Right atrium auricular region (tissue), 2 donors: Measurements from ENCODE around the gene UNC13A. TPM values are rescaled to one million over a fixed set of nuclear protein-coding genes. Genes with fewer than 3 reads are reported as not detected.

Source experiments
- DNase-seq: peaks from one replicate; pipeline ENCODE4 v3.0.0-alpha.2; 2019; ENCODE audit warnings: low spot score
- H3K27ac ChIP-seq, 2 donors: fragments of 200-600 bp; sonication (generic); 1 replicate in 1 of 2; 2 replicates in 1 of 2; pipeline ENCODE4 v1.5.1; 2016 to 2019
- H3K27me3 ChIP-seq, 2 donors: fragments of 200-600 bp; sonication (generic); one replicate each; pipeline versions ENCODE4 v1.5.1 to v1.6.0; 2017 to 2019
- H3K36me3 ChIP-seq: fragments of 200-600 bp; sonication (generic); one replicate; pipeline ENCODE4 v1.5.1; 2016
- H3K4me1 ChIP-seq, 2 donors: fragments of 200-600 bp; sonication (generic); one replicate each; pipeline versions ENCODE4 v1.5.1 to v1.6.0; 2017 to 2019
- H3K4me3 ChIP-seq, 2 donors: fragments of 200-600 bp; sonication (generic); 1 replicate in 1 of 2; 2 replicates in 1 of 2; pipeline ENCODE4 v1.5.1; 2017 to 2019; ENCODE audit warnings: mild to moderate bottlenecking in 1 of 2, moderate library complexity in 1 of 2
- H3K9me3 ChIP-seq, 2 donors: fragments of 200-600 bp; sonication (generic); one replicate each; pipeline ENCODE4 v1.5.1; 2019
- total RNA-seq, 2 donors: library from RNA; depleted of rRNA; stranded (reverse); fragments of >200 nt; gene quantifications; one replicate each; pipeline ENCODE4 v1.1.0, GENCODE V29; 2016
- TF ChIP-seq, protein P1 (sequence below), 2 donors: fragments of 200-600 bp; sonication (generic); IDR thresholded peaks; one replicate each; pipeline ENCODE4 v1.5.1; 2019; ENCODE audit warnings: antibody characterized with exemption in 2 of 2

UNC13A gene
- total RNA-seq, 2 donors from 2014 or later: 0.08 TPM; not detected in 1

DNA sequence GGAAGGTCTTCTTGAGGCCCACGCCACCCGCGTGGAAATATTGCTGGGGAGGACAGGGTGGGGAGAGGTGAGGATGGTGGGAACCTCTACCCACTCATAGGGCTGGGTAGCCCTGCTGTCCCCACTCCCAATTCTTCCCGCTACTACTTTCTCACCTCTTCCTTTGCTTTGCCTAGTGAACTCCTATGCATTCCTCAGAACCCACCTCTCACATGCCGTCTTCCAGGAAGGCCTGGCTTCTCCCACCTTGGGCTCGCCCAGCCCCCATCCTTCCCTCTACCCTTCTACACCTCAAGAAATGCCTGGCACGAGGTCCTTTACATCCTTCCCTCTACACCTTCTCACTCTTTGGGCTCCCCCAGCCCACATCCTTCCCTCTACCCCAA is 70.4 kb downstream of the UNC13A start:
- Histone ChIP-seq H3K27me3 (no peaks in the 10 kb centered on the region), H3K4me1 (peaks cover 0 to 8% of the 10 kb centered on the region in 2 donors), H3K36me3 (no peaks in the 10 kb centered on the region), H3K27ac (no peak overlapping the region), H3K4me3 (no peak overlapping the region), H3K9me3 (peaks cover 0 to 15% of the 10 kb centered on the region in 2 donors)
- TF ChIP-seq, protein P1, sequence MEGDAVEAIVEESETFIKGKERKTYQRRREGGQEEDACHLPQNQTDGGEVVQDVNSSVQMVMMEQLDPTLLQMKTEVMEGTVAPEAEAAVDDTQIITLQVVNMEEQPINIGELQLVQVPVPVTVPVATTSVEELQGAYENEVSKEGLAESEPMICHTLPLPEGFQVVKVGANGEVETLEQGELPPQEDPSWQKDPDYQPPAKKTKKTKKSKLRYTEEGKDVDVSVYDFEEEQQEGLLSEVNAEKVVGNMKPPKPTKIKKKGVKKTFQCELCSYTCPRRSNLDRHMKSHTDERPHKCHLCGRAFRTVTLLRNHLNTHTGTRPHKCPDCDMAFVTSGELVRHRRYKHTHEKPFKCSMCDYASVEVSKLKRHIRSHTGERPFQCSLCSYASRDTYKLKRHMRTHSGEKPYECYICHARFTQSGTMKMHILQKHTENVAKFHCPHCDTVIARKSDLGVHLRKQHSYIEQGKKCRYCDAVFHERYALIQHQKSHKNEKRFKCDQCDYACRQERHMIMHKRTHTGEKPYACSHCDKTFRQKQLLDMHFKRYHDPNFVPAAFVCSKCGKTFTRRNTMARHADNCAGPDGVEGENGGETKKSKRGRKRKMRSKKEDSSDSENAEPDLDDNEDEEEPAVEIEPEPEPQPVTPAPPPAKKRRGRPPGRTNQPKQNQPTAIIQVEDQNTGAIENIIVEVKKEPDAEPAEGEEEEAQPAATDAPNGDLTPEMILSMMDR (IDR thresholded peaks at IDR 0.05): no peak
- DNase-seq: no peak

DNA sequence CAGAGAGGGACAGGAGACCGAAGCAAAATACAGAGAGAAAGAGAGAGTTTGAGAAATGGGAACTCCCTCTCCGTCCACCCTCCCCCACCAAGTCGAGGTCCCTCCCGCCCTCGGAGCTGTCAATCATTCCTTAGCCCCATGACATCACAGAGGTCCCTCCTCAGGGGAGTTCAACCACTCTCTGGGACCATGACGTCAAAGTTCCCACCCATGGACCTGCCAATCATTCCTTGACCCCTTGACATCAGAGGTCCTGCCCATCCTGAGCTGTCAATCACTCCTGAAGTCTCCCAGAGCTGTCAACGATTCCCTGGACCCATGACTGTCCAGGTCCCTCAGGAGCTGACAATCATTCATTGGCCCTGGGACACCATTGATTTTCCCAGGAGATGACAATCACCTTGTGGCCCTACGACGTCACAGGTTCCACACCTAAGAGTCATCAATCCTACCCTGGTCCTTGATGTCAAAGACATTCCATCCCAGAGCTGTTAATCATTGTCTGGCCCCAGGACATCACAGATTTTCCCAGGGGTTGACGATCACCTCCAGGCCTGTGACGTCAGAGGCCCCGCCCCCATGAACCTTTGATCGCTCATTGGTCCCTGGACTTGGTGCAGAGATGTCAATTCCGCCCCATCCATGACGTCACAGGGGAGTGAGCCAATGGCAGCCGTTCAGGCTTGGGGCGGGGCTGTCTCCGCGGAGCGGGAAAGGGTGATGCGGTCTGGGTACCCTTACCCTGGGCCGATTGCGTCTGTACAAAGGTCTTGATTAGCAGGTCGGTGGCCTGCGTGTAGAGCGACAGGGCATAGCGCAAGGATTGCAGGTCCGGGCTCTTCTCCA is 71.0 kb downstream of the UNC13A start:
- Histone ChIP-seq H3K27ac (no peak overlapping the region), H3K36me3 (no peaks in the 10 kb centered on the region), H3K4me3 (peak overlapping the region in 1 of 2 donors; percentile 25), H3K27me3 (no peaks in the 10 kb centered on the region), H3K9me3 (peaks cover 0 to 13% of the 10 kb centered on the region in 2 donors), H3K4me1 (peaks cover 0 to 8% of the 10 kb centered on the region in 2 donors)
- TF ChIP-seq, protein P1 (IDR thresholded peaks at IDR 0.05): no peak
- no peak for DNase-seq

DNA sequence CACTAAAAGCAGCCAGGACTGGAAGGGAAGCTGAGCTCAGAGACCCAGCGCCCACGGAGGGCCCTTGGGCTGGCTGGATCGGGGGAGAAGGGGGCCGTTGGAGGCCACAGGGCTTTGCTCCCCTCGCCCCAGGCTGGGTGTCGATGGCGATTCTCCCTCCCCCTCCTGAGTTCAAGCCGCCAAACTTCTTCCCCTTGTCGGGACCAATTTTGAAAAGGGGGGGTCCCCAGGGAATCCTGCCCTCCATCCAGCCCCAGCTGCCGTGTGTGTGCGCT is 71.5 kb downstream of the UNC13A start:
- Histone ChIP-seq H3K36me3 (no peaks in the 10 kb centered on the region), H3K27ac (no peak overlapping the region), H3K9me3 (peaks cover 0 to 7% of the 10 kb centered on the region in 2 donors), H3K27me3 (no peaks in the 10 kb centered on the region), H3K4me3 (peak overlapping the region in 1 of 2 donors; percentile 25), H3K4me1 (peaks cover 0 to 8% of the 10 kb centered on the region in 2 donors)
- TF ChIP-seq, protein P1 (IDR thresholded peaks at IDR 0.05): no peak
- DNase-seq: no peak

DNA sequence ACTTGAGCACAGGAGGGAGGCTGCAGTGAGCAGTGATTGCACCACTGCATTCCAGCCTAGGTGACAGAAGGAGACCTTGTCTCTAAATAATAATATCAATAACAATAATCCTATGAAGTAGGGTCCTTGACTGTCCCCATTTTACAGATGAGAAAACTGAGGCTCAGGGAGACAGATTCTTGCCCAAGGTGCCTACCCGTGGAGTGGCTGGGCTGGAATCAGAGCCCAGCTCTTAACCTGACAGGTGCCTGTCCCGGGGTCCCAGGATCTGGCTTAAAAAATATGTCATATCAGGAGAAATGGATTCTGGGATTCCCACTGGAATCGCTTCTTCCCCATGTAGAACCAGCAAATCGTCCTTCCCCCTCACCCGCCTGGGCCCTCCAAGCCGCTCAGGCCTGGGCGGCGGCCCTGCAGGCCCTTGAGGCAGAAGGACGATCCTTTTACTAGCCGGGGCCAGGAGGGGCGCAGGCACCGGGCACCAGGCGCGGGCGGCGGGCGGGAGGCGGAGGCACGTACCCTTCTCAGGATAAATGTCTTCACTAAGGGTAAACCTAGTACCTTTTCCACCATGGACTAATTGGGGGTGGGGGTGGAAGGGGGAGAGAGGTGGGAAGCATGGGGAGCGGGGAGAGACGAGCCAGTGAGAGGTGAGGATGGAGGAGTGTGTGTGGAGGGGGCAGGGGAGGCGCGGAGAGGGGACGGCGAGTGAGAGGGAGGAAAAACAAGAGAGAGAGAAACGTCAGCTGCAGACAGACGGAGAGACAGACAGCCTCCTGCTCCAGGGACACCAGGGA is 72.1 kb downstream of the UNC13A start:
- Histone ChIP-seq H3K27ac (no peak overlapping the region), H3K36me3 (no peaks in the 10 kb centered on the region), H3K4me1 (peaks cover 0 to 8% of the 10 kb centered on the region in 2 donors), H3K4me3 (peak overlapping the region in 1 of 2 donors; percentile 25), H3K27me3 (no peaks in the 10 kb centered on the region), H3K9me3 (peaks cover 0 to 2% of the 10 kb centered on the region in 2 donors)
- TF ChIP-seq, protein P1 (IDR thresholded peaks at IDR 0.05): no peak
- DNase-seq: no peak

DNA sequence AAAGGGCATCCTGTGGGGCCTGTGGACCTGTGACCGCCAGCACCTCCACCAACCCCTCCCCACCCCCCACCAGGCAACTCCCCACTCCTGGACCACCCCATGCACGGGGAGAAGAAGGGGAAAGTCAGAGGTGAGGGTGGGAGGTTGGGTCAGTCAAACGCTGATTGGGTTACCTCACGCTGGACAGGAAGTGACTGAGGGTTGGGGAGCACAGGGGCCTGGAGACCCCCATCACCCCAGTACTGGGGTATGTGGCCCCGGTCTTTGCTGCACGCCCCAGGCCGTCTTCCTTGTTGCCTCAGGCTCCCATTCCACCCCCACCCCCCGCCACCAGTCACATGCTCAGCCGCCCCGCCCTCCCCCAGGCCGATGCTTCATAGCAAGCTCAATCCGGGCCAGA is 73.7 kb downstream of the UNC13A start:
- no peak for DNase-seq
- Histone ChIP-seq H3K4me3 (no peak overlapping the region), H3K36me3 (no peaks in the 10 kb centered on the region), H3K27me3 (no peaks in the 10 kb centered on the region), H3K27ac (no peak overlapping the region), H3K9me3 (no peaks in the 10 kb centered on the region), H3K4me1 (peaks cover 0 to 8% of the 10 kb centered on the region in 2 donors)
- TF ChIP-seq, protein P1 (IDR thresholded peaks at IDR 0.05): no peak
